Urinary bladder (tissue), 4 donors: ENCODE results near the gene HELZ. TPM values are rescaled to one million over a fixed set of nuclear protein-coding genes. Genes with fewer than 3 reads are reported as not detected.

Source experiments
- DNase-seq: peaks from one replicate; pipeline ENCODE4 v3.0.0-alpha.2; 2015; ENCODE audit errors: extremely low spot score
- H3K27ac ChIP-seq: one replicate; pipeline ENCODE4 v1.5.1; 2013; ENCODE audit warnings: low read depth, mild to moderate bottlenecking, moderate library complexity
- H3K36me3 ChIP-seq: one replicate; pipeline ENCODE4 v1.6.1; 2013; ENCODE audit warnings: mild to moderate bottlenecking, moderate library complexity; ENCODE audit not compliant: insufficient read depth
- H3K4me1 ChIP-seq: one replicate; pipeline ENCODE4 v1.6.1; 2013; ENCODE audit warnings: mild to moderate bottlenecking, moderate library complexity; ENCODE audit not compliant: insufficient read depth
- H3K4me3 ChIP-seq: one replicate; pipeline ENCODE4 v1.5.1; 2013; ENCODE audit warnings: low read depth, low read length
- WGBS: extraction: QIAGEN DNeasy Blood & Tissue Kit; methylation state at CpG from one replicate; pipeline ENCODE4 v1.1.7; 2013; 5-methylcytosine and 5-hydroxymethylcytosine counted together
- polyA plus RNA-seq: library from polyadenylated mRNA; stranded (reverse); fragments of 200-250 nt; gene quantifications from one replicate; pipeline ENCODE4 v1.2.3, GENCODE V29; 2013
- total RNA-seq: library from RNA; depleted of rRNA; stranded (reverse); fragments of >200 nt; gene quantifications from one replicate; pipeline ENCODE4 v1.2.3, GENCODE V29; 2014
- donor health status: healthy with polysubstance abuse.
- donor health status: healthy.

HELZ gene
- total and polyA plus RNA-seq, 2 donors = 7.8 to 129 TPM

DNA sequence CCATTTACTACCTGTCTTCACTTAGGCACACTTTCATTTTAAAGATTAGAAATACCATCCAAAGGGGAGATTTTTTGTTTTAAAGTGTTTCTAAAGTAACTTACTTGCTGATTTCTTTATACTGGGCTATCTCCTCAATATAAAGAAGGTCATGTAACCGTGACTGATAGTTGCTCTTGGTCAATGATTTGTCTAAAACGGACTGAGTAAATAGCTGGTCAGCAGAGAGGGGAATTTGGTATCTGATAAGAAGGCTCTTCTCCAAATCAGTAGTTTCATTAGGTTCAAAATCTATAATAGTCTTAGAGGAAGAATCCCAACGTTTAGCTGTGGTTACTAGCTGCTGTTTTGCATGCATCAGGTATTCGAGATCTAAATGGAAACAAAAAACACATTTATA is 66.4 kb downstream of the HELZ start:
- no peak for DNase-seq
- 86% methylated on average over 4 of the region's 4 CpGs for WGBS
- H3K36me3 ChIP-seq = peaks cover 3% of the 10 kb centered on the region
- no peak overlapping the region for H3K4me3 ChIP-seq
- no peak overlapping the region for H3K27ac ChIP-seq
- no peaks in the 10 kb centered on the region for H3K4me1 ChIP-seq

DNA sequence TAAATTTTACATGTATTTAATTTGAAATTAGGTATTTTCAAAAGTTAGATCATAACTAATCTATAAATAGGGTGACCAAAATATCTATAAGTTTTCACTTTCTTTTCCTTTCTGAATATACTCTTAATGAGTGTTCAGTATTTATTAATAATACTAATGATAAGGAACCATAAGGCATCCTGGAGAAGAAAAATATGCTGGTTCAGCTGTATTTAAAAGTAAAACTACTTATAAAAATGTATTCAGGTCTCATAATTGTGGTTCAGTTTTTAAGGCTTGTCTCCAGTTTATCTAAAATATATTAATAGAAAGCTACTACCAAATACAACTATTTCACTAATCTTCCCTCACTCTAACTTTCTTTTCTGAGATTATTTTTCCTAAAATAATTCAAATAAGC is 67.3 kb downstream of the HELZ start:
- Histone ChIP-seq H3K36me3 (peaks cover 2% of the 10 kb centered on the region), H3K4me3 (no peak overlapping the region), H3K4me1 (no peaks in the 10 kb centered on the region), H3K27ac (no peak overlapping the region)
- DNase-seq = no peak

- Histone ChIP-seq H3K27ac (no peak overlapping the region), H3K4me3 (no peak overlapping the region), H3K4me1 (no peaks in the 10 kb centered on the region), H3K36me3 (no peaks in the 10 kb centered on the region)
- 98% methylated on average over 5 of the region's 5 CpGs for WGBS
- no peak for DNase-seq
Observed at GRCh38 chr17:67174190-67174589, 70.8 kb downstream of the HELZ start.

DNA sequence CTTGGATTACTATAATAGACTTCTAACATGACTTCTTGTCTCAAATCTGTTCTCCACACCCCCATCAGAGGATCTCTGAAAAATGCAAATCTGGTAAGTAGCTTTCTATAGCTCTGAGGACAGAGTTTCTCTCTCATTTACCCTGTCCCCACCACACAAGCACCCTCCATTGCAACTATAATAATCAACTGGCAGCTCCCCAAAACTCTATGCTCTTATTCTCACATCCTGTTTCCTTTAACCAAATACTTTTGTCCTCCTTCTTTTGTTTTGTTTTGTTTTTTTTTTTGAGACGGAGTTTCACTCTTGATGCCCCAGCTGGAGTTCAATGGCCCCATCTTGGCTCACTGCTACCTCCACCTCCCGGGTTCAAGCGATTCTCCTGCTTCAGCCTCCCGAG is 73.4 kb downstream of the HELZ start:
- H3K36me3 ChIP-seq = no peaks in the 10 kb centered on the region
- no peak for DNase-seq
- H3K4me3 ChIP-seq = no peak overlapping the region
- no peaks in the 10 kb centered on the region for H3K4me1 ChIP-seq
- H3K27ac ChIP-seq = no peak overlapping the region
- WGBS = 92% methylated on average over 4 of the region's 4 CpGs

- DNase-seq = no peak
- WGBS = 96% methylated on average over 4 of the region's 4 CpGs
- Histone ChIP-seq H3K27ac (no peak overlapping the region), H3K4me1 (no peaks in the 10 kb centered on the region), H3K36me3 (peaks cover 2% of the 10 kb centered on the region), H3K4me3 (no peak overlapping the region)
Observed at GRCh38 chr17:67168496-67168895, 76.5 kb downstream of the HELZ start.

DNA sequence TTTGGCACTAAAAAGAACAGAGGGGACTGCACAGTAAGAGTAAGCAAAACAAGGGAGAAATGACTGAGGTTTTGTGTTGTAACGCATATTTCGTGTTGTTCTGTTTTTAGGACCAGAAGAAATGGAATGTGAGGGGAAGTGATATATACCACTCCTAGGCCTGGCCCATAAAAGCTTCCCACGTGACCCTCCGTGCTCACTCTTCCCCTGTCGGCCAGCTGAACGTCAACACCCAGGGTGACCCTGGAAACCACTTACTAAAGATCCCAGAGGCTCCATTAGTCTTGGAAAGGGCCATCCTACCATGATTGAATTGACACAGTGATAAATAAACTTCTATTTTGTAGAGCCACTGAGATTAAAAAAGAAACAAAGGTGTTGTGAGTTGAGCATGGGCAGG is 79.8 kb downstream of the HELZ start:
- Histone ChIP-seq H3K36me3 (peaks cover 7% of the 10 kb centered on the region), H3K4me1 (no peaks in the 10 kb centered on the region), H3K27ac (no peak overlapping the region), H3K4me3 (no peak overlapping the region)
- no peak for DNase-seq
- WGBS = 63% methylated on average over 6 of the region's 6 CpGs

GRCh38 chr17:67164302-67164701 is 80.7 kb downstream of the HELZ start:
- 84% methylated on average over 2 of the region's 2 CpGs for WGBS
- no peak for DNase-seq
- Histone ChIP-seq H3K4me1 (no peaks in the 10 kb centered on the region), H3K4me3 (no peak overlapping the region), H3K36me3 (peaks cover 7% of the 10 kb centered on the region), H3K27ac (no peak overlapping the region)

DNA sequence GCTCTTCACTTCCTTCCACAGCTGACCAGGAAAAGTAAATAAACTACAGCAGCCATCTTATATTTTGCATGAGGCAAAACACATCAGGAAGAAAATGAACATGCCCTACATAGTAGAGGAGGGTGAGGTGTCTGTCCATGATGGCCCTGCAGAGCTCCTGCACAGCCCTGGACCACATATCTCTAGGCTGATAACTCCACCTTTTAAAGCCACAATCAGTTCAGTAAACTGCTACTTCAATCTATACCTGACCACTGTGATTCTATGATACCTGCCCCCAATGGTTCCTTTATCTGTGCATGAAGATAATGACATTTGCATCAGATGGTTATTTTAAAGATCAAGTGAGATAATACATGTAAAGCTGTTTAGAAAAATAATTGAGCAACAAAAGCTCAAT is 82.2 kb downstream of the HELZ start:
- peaks cover 9% of the 10 kb centered on the region for H3K36me3 ChIP-seq

DNA sequence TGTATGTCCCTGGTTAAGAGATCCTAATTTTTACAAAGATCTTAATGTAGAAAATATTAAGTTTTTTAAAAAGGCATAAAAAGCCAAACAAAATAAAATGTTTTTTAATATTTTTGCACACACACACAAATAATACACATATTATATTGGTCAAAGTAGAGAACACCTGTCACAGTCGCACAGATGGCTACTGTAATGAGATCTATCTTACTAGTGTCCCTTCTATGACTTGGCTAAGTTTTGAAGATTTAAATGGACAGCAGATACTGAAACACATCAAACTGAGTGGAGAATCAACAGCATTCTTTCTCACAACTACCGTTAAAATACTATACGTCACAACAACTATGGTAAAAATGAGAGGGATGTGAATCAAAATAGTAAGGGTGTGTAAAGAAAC is 83.4 kb downstream of the HELZ start:
- DNase-seq = no peak
- 92% methylated on average over 3 of the region's 3 CpGs for WGBS
- Histone ChIP-seq H3K27ac (no peak overlapping the region), H3K36me3 (peaks cover 9% of the 10 kb centered on the region), H3K4me3 (no peak overlapping the region), H3K4me1 (no peaks in the 10 kb centered on the region)

More for the DNA sequence above, 82.2 kb downstream of the HELZ start:
- Histone ChIP-seq H3K4me3 (no peak overlapping the region), H3K27ac (no peak overlapping the region), H3K4me1 (no peaks in the 10 kb centered on the region)
- no peak for DNase-seq

DNA sequence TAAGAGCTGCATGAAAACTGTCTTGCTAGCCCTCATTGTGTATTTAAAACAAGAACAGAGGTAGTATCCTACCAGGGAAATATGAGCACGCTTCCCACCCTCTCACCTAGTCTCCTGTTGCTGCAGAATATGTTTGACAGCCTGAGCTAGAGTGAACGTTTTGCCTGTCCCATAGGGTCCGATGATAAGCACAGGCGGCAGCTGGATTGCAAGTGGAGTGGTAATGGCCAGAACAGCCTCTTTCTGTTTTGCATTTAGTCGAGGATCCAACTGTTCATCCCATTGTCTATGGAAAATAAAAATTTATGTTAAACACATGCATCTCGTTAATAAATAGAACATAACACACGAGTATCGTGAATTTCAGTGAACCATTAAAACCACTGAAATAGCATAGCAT is 84.2 kb downstream of the HELZ start:
- 84% methylated on average over 8 of the region's 8 CpGs for WGBS

GRCh38 chr17:67157732-67158639 is 87.0 kb downstream of the HELZ start:
- Histone ChIP-seq H3K4me1 (no peaks in the 10 kb centered on the region), H3K27ac (no peak overlapping the region), H3K36me3 (peaks cover 7% of the 10 kb centered on the region), H3K4me3 (no peak overlapping the region)
- peak; percentile 0 for DNase-seq

More for the DNA sequence above, 84.2 kb downstream of the HELZ start:
- no peak for DNase-seq
- Histone ChIP-seq H3K4me1 (no peaks in the 10 kb centered on the region), H3K27ac (no peak overlapping the region), H3K36me3 (peaks cover 9% of the 10 kb centered on the region), H3K4me3 (no peak overlapping the region)

GRCh38 chr17:67156269-67157199 is 88.5 kb downstream of the HELZ start:
- H3K4me1 ChIP-seq = no peaks in the 10 kb centered on the region
- no peak overlapping the region for H3K27ac ChIP-seq
- DNase-seq = no peak
- WGBS = 84% methylated on average over 9 of the region's 9 CpGs
- H3K4me3 ChIP-seq = no peak overlapping the region
- H3K36me3 ChIP-seq = peaks cover 5% of the 10 kb centered on the region

DNA sequence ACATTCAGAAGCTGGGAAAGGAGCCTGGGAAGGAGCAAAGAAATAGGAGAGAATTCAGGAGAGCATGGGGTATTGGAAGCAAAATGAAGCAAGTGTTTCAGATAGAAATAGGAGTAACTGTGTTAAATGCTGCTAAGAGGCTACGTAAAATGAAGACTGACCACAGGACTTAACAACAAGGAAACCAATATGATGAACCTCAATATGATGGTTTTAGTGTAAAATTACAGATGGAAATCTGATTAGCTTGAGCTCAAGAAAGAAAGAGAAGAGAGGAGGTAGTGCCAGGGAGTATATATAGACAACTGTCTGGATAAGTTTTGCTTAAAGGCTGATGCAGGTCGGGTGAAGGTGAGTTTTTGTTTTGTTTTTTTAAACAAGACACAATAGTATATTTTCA is 92.2 kb downstream of the HELZ start:
- no peak overlapping the region for H3K27ac ChIP-seq
- H3K4me3 ChIP-seq = no peak overlapping the region
- no peaks in the 10 kb centered on the region for H3K36me3 ChIP-seq
- DNase-seq = no peak
- 93% methylated on average over 2 of the region's 2 CpGs for WGBS
- H3K4me1 ChIP-seq = no peaks in the 10 kb centered on the region

DNA sequence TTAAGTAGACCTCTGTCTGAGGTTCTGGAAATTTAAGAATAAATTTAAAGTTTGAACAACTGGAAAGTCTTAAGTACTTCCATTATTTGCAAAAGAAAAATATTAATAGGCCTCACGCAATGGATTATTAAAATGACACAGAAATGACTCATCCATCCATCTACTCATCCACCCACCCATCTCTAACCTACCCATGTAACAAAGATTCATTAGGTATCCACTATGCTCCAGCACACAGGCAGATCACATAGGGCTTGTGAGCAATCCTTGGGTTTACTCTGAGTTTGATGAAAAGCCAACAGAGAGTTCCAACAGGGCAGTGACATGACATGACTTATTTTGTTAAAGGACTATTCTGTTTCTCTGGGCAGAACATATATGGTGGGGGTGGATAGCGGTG is 93.3 kb downstream of the HELZ start:
- no peak for DNase-seq
- WGBS = 71% methylated on average over 2 of the region's 2 CpGs
- H3K27ac ChIP-seq = no peak overlapping the region
- H3K36me3 ChIP-seq = no peaks in the 10 kb centered on the region
- H3K4me1 ChIP-seq = no peaks in the 10 kb centered on the region
- no peak overlapping the region for H3K4me3 ChIP-seq
